ENCODE data around the gene WASF2.
A peak's percentile ranks its signal among the peaks of the same experiment; 100 is the strongest.
"Not testable (repeated sequence)": the region's sequence is repeated elsewhere in the genome, so short reads cannot be mapped to it uniquely, and the experiment has no call there.

Gene WASF2

GRCh38 chr1:27388337-27389005 lies 101.5 kb downstream of the WASF2 start:
- H3K4me3 ChIP-seq (ENCODE audit: low read length): no peak overlapping the region
- peak; percentile 88 for TF ChIP-seq CTCF (conservative IDR thresholded peaks at IDR 0.05; ENCODE audit: low read length)
- DNase-seq (ENCODE audit: low read depth): peak; percentile 29

DNA sequence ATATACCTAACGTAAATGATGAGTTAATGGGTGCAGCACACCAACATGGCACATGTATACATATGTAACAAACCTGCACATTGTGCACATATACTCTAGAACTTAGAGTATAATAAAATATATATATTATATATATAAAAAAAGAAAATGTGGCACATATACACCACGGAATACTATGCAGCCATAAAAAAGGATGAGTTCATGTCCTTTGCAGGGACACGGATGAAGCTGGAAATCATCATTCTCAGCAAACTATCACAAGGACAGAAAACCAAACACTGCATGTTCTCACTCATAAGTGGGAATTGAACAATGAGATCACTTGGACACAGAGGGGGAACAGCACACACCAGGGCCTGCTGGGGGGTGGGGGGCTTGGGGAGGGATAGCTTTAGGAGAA lies 105.2 kb downstream of the WASF2 start:
- H3K4me3 ChIP-seq (ENCODE audit: low read length); DNase-seq (ENCODE audit: low read depth): not testable (repeated sequence)

DNA sequence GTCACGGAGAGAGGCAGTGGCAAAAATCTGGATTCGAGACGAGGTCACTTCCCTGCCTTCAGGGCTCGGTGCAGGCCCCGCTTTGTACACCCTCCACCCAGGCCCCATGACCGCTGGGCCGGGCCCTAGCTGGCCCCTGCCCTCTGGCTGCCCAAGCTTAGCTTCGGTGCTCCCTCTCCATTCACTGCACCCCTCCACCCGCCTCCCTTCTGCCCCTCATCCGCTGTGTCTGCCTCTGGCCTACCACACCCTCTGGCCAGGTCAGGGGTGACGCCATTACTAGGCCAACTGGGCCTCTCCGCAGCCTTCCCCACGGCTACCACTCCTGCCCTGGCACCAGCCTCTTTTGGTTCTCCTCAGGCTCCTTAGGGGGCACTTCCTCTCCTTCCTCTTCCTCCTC lies 106.3 kb downstream of the WASF2 start:
- no peak for TF ChIP-seq CTCF (conservative IDR thresholded peaks at IDR 0.05; ENCODE audit: low read length)

DNA sequence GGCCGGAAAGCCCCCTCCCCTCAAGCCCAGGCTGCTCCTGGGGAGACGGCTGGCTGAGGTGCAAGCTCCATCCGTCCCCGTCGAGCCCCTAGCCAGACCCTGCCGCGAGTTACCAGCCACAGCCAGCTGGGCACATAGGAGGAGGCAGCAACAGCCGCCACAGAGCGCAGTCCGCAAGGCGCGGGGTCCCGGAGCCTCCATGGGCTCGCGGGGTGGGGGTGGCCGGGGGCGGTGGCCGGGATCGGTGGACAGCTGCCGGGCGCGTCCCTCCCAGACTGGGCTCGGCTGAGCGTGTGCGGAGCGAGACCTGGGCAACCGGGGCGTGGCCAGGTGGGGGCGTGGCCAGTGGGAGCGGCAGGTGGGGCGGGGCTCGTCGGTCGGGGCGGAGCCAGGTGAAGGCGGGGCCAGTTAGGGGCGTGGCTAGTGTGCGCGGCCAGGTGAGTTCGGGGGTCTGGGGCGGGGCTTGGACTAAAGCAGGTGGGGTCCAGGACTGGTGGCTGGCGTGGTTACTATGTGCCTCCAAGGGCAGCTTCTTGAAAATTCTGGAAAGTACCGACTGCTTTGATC lies 106.8 kb downstream of the WASF2 start, which contains the start of gene CD164L2:
TSS of gene CD164L2 (minus strand) at position 295 of the 567 bp plus-strand sequence. CDS start at position 201, 94 bp downstream.
- no peak for DNase-seq (ENCODE audit: low read depth)
- H3K4me3 ChIP-seq (ENCODE audit: low read length): no peak within 1 kb of the TSS

More for the DNA sequence above, 106.3 kb downstream of the WASF2 start:
- no peak for DNase-seq (ENCODE audit: low read depth)
- no peak overlapping the region for H3K4me3 ChIP-seq (ENCODE audit: low read length)

GRCh38 chr1:27381969-27382762 lies 107.8 kb downstream of the WASF2 start:
- no peak for DNase-seq (ENCODE audit: low read depth)
- no peak for TF ChIP-seq CTCF (conservative IDR thresholded peaks at IDR 0.05; ENCODE audit: low read length)
- H3K4me3 ChIP-seq (ENCODE audit: low read length): no peak overlapping the region

More for the DNA sequence above, 106.8 kb downstream of the WASF2 start, which contains the start of gene CD164L2:
- no peak for TF ChIP-seq CTCF (conservative IDR thresholded peaks at IDR 0.05; ENCODE audit: low read length)

- no peak for DNase-seq (ENCODE audit: low read depth)
- no peak overlapping the region for H3K4me3 ChIP-seq (ENCODE audit: low read length)
- no peak for TF ChIP-seq CTCF (conservative IDR thresholded peaks at IDR 0.05; ENCODE audit: low read length)
These were observed 108.9 kb downstream of the WASF2 start for GRCh38 chr1:27380766-27381733.

- no peak for DNase-seq (ENCODE audit: low read depth)
- H3K4me3 ChIP-seq (ENCODE audit: low read length): no peak overlapping the region
- no peak for TF ChIP-seq CTCF (conservative IDR thresholded peaks at IDR 0.05; ENCODE audit: low read length)
These were observed 109.7 kb downstream of the WASF2 start for GRCh38 chr1:27380224-27380623.
